IPS-20b (cell line): Measurements from ENCODE around the gene SHOC2.
"Not testable (repeated sequence)": the region's sequence is repeated elsewhere in the genome, so short reads cannot be mapped to it uniquely, and the experiment has no call there.

Experiments
- H3K27ac ChIP-seq: one replicate; pipeline ENCODE4 v1.5.1; 2013; ENCODE audit warnings: low read length
- H3K27me3 ChIP-seq: 2 replicates; pipeline ENCODE4 v1.6.1; 2013; ENCODE audit warnings: mild to moderate bottlenecking, low read length, inconsistent platforms; ENCODE audit not compliant: insufficient read depth
- H3K36me3 ChIP-seq: 2 replicates; pipeline ENCODE4 v1.6.1; 2013; ENCODE audit warnings: low read depth, mild to moderate bottlenecking, inconsistent platforms, low read length, moderate library complexity; ENCODE audit not compliant: insufficient read depth
- H3K4me1 ChIP-seq: 2 replicates; pipeline ENCODE4 v1.6.1; 2013; ENCODE audit warnings: mild to moderate bottlenecking, control low read depth, inconsistent platforms, low read length, moderate library complexity; ENCODE audit not compliant: insufficient read depth
- H3K4me3 ChIP-seq: 2 replicates; pipeline ENCODE4 v1.5.1; 2013; ENCODE audit warnings: mild to moderate bottlenecking, low read length, inconsistent platforms
- H3K9ac ChIP-seq: 2 replicates; pipeline ENCODE4 v1.6.1; 2013; ENCODE audit warnings: low read depth, mild to moderate bottlenecking, inconsistent platforms, low read length, moderate library complexity
- H3K9me3 ChIP-seq: 2 replicates; pipeline ENCODE4 v1.6.1; 2013; ENCODE audit warnings: mild to moderate bottlenecking, low read depth, low read length, inconsistent platforms; ENCODE audit not compliant: insufficient read depth

SHOC2 gene

DNA sequence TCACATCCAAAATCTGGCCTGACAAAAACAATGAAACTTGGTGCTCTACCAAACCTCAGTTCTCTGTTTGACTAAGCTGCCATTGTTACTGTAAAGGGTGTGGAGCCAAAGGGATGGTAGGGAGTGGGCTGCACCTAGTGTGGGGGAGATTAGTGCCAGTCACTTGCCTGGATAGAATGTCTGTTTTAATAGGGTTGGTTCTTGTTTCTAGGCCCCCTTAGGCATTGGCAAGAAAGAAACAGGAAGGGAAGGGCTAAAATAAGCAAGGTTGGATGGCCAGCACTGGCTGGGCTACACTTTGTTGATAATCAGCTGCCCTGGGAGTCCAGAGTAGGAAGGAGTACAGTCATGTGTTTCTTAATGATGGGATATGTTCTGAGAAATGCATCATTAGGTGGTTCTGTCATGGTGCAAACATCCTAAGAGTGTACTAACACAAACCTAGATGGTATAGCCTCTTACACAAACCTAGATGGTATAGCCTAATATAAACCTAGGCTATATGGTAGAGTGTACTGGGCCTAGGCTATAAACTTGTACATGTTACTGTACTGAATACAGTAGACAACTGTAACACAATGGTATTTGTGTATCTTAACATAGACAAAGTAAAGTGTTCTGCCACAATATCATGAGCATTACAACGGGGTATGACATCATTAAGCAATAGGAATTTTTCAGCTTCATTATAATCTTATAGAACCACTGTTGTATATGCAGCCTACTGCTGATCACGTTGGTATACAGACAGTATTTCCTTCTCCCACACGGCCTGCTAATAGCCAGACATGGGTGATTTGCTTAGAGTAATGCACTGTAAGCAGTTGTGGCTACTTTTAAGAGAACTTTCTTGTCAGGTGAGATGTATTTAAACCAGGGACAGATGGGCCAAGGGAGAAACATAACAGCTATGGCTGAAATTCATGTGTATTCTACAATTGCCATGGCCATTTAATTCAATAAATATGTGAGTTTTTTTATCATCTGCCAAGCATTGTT lies 15.8 kb upstream of the SHOC2 start:
- Histone ChIP-seq H3K4me1 (no peaks in the 10 kb centered on the region; the same call in 1 of the 2 replicates), H3K9me3 (no peaks in the 10 kb centered on the region), H3K36me3 (peaks cover 23% of the 10 kb centered on the region; the same call in 1 of the 2 replicates), H3K4me3 (no peak overlapping the region), H3K27ac (no peak overlapping the region), H3K27me3 (no peaks in the 10 kb centered on the region), H3K9ac (no peak overlapping the region)

DNA sequence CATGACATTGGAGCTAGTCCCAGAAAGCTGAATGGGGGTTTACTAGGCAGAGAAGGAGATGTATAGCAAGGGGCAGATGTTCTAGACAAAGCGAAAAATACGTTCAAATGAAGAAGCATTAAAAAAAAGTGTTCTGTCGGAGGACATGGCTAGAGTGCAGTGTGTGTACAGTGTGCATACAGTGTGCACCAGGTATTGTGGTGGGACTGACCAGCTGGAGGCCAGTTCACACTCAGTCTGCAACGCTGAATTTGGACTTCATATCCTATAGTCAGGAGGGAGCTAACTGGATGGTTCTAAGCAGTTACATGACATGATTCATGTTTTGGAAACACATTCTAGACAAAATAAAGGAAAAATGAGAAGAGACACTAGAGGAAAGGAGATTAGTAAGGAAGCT lies 9.3 kb upstream of the SHOC2 start:
- Histone ChIP-seq H3K36me3 (0 out of 2 replicates have a peak, but pooled peaks cover 4% of the 10 kb centered on the region), H3K9me3 (no peaks in the 10 kb centered on the region), H3K4me1 (no peaks in the 10 kb centered on the region; the same call in 1 of the 2 replicates), H3K4me3 (no peak overlapping the region), H3K9ac (no peak overlapping the region), H3K27me3 (no peaks in the 10 kb centered on the region), H3K27ac (no peak overlapping the region)

DNA sequence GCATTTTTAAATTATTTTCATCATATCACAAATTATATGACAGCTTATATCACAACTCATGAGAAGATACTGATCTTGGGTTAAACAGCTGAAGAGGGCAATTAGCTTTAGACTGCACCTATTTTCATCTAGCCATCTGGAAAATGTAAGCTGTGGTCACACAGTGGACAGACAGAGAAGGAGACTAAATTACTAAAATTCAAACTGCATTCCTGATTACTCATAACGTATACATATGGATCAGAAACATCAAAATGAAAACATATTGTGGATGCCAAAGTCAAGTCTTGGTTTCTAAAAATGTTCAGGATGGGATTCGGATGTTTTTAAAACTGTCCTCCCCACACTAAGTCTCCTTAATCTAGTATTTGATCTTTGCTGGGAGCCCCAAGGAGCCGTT lies 7.0 kb upstream of the SHOC2 start:
- H3K4me3 ChIP-seq = no peak overlapping the region

GRCh38 chr10:110914431-110914830 lies 5.0 kb upstream of the SHOC2 start:
- peaks cover 4% of the 10 kb centered on the region; the same call in 1 of the 2 replicates for H3K36me3 ChIP-seq
- no peak overlapping the region for H3K9ac ChIP-seq
- H3K9me3 ChIP-seq = no peaks in the 10 kb centered on the region
- peaks cover 13% of the 10 kb centered on the region for H3K4me1 ChIP-seq
- H3K4me3 ChIP-seq = no peak overlapping the region
- no peak overlapping the region for H3K27ac ChIP-seq
- H3K27me3 ChIP-seq = no peaks in the 10 kb centered on the region

More for the DNA sequence above, 7.0 kb upstream of the SHOC2 start:
- peaks cover 4% of the 10 kb centered on the region; the same call in 1 of the 2 replicates for H3K36me3 ChIP-seq
- H3K27ac ChIP-seq = no peak overlapping the region
- peaks cover 11% of the 10 kb centered on the region for H3K4me1 ChIP-seq
- H3K27me3 ChIP-seq = no peaks in the 10 kb centered on the region
- H3K9me3 ChIP-seq = no peaks in the 10 kb centered on the region
- no peak overlapping the region for H3K9ac ChIP-seq

- H3K9me3 ChIP-seq = no peaks in the 10 kb centered on the region
- H3K36me3 ChIP-seq = peaks cover 4% of the 10 kb centered on the region; the same call in 1 of the 2 replicates
- no peaks in the 10 kb centered on the region for H3K27me3 ChIP-seq
- H3K4me3 ChIP-seq = no peak overlapping the region
- no peak overlapping the region for H3K27ac ChIP-seq
- H3K4me1 ChIP-seq = peaks cover 13% of the 10 kb centered on the region
- H3K9ac ChIP-seq = no peak overlapping the region
These were observed 4.4 kb upstream of the SHOC2 start for GRCh38 chr10:110915035-110915434.

DNA sequence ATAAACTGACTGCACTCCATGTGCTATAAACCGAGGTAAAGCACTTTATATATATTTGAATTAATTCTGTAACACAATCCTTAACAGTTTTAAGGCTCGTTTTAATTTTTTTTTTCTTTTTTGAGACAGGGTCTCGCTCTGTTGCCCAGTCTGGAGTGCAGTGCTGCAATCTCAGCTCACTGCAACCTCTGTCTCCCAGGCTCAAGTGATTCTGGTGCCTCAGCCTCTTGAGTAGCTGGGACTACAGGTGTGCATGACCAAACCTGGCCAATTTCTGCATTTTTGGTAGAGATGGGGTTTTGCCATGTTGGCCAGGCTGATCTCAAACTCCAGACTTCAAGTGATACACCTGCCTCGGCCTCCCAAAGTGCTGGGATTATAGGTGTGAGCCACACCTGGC lies 3.8 kb upstream of the SHOC2 start:
- not testable (repeated sequence) for H3K27ac ChIP-seq, H3K36me3 ChIP-seq, H3K9me3 ChIP-seq, H3K4me3 ChIP-seq, H3K27me3 ChIP-seq, H3K9ac ChIP-seq
- H3K4me1 ChIP-seq = peaks cover 13% of the 10 kb centered on the region

- H3K36me3 ChIP-seq = peaks cover 4% of the 10 kb centered on the region; the same call in 1 of the 2 replicates
- no peaks in the 10 kb centered on the region for H3K9me3 ChIP-seq
- H3K27me3 ChIP-seq = no peaks in the 10 kb centered on the region
- H3K4me3 ChIP-seq = no peak overlapping the region
- peak overlapping the region; percentile 43; the same call in 1 of the 2 replicates for H3K9ac ChIP-seq
- no peak overlapping the region for H3K27ac ChIP-seq
- H3K4me1 ChIP-seq = peaks cover 19% of the 10 kb centered on the region
These were observed 2.7 kb upstream of the SHOC2 start for GRCh38 chr10:110916554-110917346.

- no peaks in the 10 kb centered on the region for H3K27me3 ChIP-seq
- no peaks in the 10 kb centered on the region for H3K9me3 ChIP-seq
- H3K9ac ChIP-seq = peak overlapping the region; percentile 94; the same call in 1 of the 2 replicates
- H3K36me3 ChIP-seq = peaks cover 2% of the 10 kb centered on the region; the same call in 1 of the 2 replicates
- peak overlapping the region; percentile 94 for H3K27ac ChIP-seq
- H3K4me3 ChIP-seq = peak overlapping the region; percentile 90
- peaks cover 19% of the 10 kb centered on the region for H3K4me1 ChIP-seq
These were observed 1.1 kb upstream of the SHOC2 start for GRCh38 chr10:110918269-110918642.

GRCh38 chr10:110918643-110919348 lies 608 bp upstream of the SHOC2 start, which contains the start of gene BBIP1:
BBIP1 (minus strand) TSS chr10:110919180; CDS start chr10:110918157, 1,023 bp downstream.
- peaks cover 19% of the 10 kb centered on the region for H3K4me1 ChIP-seq
- H3K9me3 ChIP-seq = no peaks in the 10 kb centered on the region
- peak within 1 kb of the TSS; percentile 94 for H3K4me3 ChIP-seq
- H3K27me3 ChIP-seq = no peaks in the 10 kb centered on the region
- H3K27ac ChIP-seq = peak within 1 kb of the TSS; percentile 94
- peak within 1 kb of the TSS; percentile 94; the same call in 1 of the 2 replicates for H3K9ac ChIP-seq
- H3K36me3 ChIP-seq = no peaks in the 10 kb centered on the region; the same call in 1 of the 2 replicates

DNA sequence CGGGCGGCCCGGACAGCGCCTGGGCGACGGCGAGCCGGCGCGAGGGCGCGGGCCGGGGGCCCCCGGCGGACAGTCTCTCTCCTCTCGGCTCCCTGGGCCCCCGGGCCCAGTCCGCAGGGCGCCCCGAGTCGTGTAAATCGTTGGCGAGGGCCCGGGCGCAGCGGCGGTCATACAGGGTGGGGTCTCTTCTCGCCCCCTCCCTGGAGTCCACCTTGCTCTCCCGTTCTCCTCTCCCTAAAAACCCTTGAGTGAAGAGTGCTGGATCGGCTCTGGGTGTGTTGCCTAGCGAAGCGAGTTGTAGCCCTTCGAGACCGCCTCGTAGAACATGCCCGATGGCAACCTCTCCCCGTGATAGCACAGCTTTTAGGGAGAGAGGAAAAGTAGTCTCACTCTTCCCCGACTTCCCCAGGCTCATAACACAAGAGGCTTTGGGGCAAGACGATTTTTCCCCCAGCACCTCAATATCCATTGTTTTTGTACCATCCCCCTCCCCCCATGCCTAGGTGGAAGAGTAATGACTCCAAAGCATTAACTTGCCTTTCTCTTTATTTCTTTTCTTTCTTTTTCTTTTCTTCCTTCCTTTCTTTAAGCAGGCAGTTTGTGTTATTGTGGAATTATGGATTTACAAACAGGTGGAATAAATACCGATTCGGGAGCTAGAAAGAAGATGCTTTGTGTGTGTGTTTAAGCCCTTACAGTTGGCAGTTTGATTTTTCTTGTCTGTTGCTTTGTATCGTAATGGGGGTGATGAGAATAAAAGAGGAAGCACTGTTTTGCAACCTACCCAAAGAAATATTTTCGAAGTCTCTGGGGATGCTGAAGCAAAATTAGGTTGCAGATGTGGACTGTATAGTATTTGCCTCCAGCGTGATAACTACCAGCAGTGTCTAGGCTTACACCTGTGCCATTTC lies 822 bp downstream of the SHOC2 start:
- peak overlapping the region; percentile 94 for H3K4me3 ChIP-seq
- H3K27me3 ChIP-seq = no peaks in the 10 kb centered on the region
- no peak overlapping the region for H3K27ac ChIP-seq
- H3K36me3 ChIP-seq = no peaks in the 10 kb centered on the region; the same call in 1 of the 2 replicates
- peaks cover 19% of the 10 kb centered on the region for H3K4me1 ChIP-seq
- peak overlapping the region; percentile 89; the same call in 1 of the 2 replicates for H3K9ac ChIP-seq
- no peaks in the 10 kb centered on the region for H3K9me3 ChIP-seq
